ENCODE data around the gene DOCK7. TPM values are rescaled to one million over a fixed set of nuclear protein-coding genes. Genes with fewer than 3 reads are reported as not detected.

Gene DOCK7
- total and polyA plus RNA-seq, 2 of the 13 experiments (the other 11 are each of a cell fraction or from before 2014, with no cell fraction given): 45.7 to 67.2 TPM

- H3K4me3 ChIP-seq (replicated peaks in 1 of 3; ENCODE audit: insufficient read depth in 1 of 3, low read depth in 2 of 3, low read length in 3 of 3): peak within 1 kb of the TSS; percentile 89 to 95 (median 93)
- peak; percentile 98 for FAIRE-seq
- H4K20me1 ChIP-seq (ENCODE audit: insufficient read depth, low read length): peaks cover 11% of the 10 kb centered on the region
- H3K4me2 ChIP-seq (ENCODE audit: low read depth, low read length): peak within 1 kb of the TSS; percentile 85
- no TSS peak for BruUV-seq (replicated peaks)
- intact Hi-C loops (cut with micrococcal nuclease; ENCODE audit: unreplicated experiment): no loop called here
- peaks cover 48% of the 10 kb centered on the region for H3K79me2 ChIP-seq (ENCODE audit: insufficient read depth, low read length)
- peaks cover under 1 to 6% of the 10 kb centered on the region in 2 experiments; a peak in 3 of 5 replicates for H3K36me3 ChIP-seq (replicated peaks in 1 of 2; ENCODE audit: control insufficient read depth in 1 of 2, insufficient read depth in 2 of 2, low read length in 2 of 2)
- H3K27ac ChIP-seq (ENCODE audit: extremely low read length, insufficient read depth, low read length): peak within 1 kb of the TSS; percentile 100
- ChIA-PET CTCF (ENCODE audit: low intra/inter-chr PET ratio, low total read pairs) (no interaction called here), POLR2A (interaction anchor here (0.9 to 2.9 kb wide), 14 partner anchors 11 to 324 kb away, joined by 3 to 97 read pairs (median 4); no protein-coding TSS in a partner anchor)
- in situ Hi-C loops (cut with HindIII; ENCODE audit: extremely low pct_ligation_motif_present, low pct_unique_long_range_greater_than_20kb): no loop called here
- H3K4me1 ChIP-seq (ENCODE audit: insufficient read depth, low read length): peaks cover 33% of the 10 kb centered on the region
- ATAC-seq: peak; percentile 93
- peak; percentile 100 for DNase-seq (ENCODE audit: low spot score)
- H3K27me3 ChIP-seq (ENCODE audit: control insufficient read depth in 1 of 2, insufficient read depth in 2 of 2, low read length in 2 of 2): no peaks in the 10 kb centered on the region; a peak in 1 of 5 replicates
- WGBS (ENCODE audit: low lambda C conversion rate): 0% methylated on average over 4 of the region's 76 CpGs
- H3K9ac ChIP-seq (ENCODE audit: insufficient read depth, low read depth, low read length): peak within 1 kb of the TSS; percentile 99
- H3K9me3 ChIP-seq (ENCODE audit: low read length): no peaks in the 10 kb centered on the region
- peak within 1 kb of the TSS; percentile 81 for H2AFZ ChIP-seq (ENCODE audit: low read length)
- TF ChIP-seq ZNF275 (CRISPR knock-in tag; IDR thresholded peaks at IDR 0.05; ENCODE audit: borderline replicate concordance) (peak; percentile 66; the same call in 1 of the 2 replicates), ZNF564 (CRISPR knock-in tag; IDR thresholded peaks at IDR 0.05) (peak; percentile 53; the same call in 1 of the 2 replicates), LCORL (IDR thresholded peaks at IDR 0.05) (peak; percentile 17; the same call in 1 of the 2 replicates), LCORL (CRISPR knock-in tag; IDR thresholded peaks at IDR 0.05) (peak; percentile 78), ZNF629 (CRISPR knock-in tag; conservative IDR thresholded peaks at IDR 0.05) (peak; percentile 28; the same call in 1 of the 2 replicates), SNAPC5 (CRISPR knock-in tag; IDR thresholded peaks at IDR 0.05; ENCODE audit: borderline replicate concordance) (no peak), SRF (IDR thresholded peaks at IDR 0.05; ENCODE audit: low read depth, low read length) (no peak), NONO (IDR thresholded peaks at IDR 0.05) (no peak), NONO (CRISPR knock-in tag; conservative IDR thresholded peaks at IDR 0.05) (peak; percentile 68; the same call in 1 of the 2 replicates), ZNF607 (CRISPR knock-in tag; IDR thresholded peaks at IDR 0.05; ENCODE audit: borderline replicate concordance) (peak; percentile 50), ZBTB21 (CRISPR knock-in tag; IDR thresholded peaks at IDR 0.05) (0 out of 2 replicates have a peak, but pooled peaks have one; percentile 22), HCFC1 (IDR thresholded peaks at IDR 0.05; ENCODE audit: low read depth, low read length) (no peak), GTF3A (CRISPR knock-in tag; conservative IDR thresholded peaks at IDR 0.05) (no peak), KIAA2018 (CRISPR knock-in tag; IDR thresholded peaks at IDR 0.05; ENCODE audit: borderline replicate concordance) (peak; percentile 19; the same call in 1 of the 2 replicates), HMG20B (CRISPR knock-in tag; conservative IDR thresholded peaks at IDR 0.05) (peak; percentile 63; the same call in 1 of the 2 replicates)
Measured at GRCh38 chr1:62436466-62437272, 251.5 kb downstream of the DOCK7 start, which contains the start of gene USP1. TSS of gene USP1 (plus strand) at chr1:62437049. CDS start at chr1:62439868, 2,819 bp downstream.

Data from HepG2 (cell line).